Ascending aorta (tissue), 2 donors: ENCODE measurements around the gene MYPN. TPM values are rescaled to one million over a fixed set of nuclear protein-coding genes. Genes with fewer than 3 reads are reported as not detected.

Source experiments
- DNase-seq, 2 donors: peaks; one replicate each; pipeline ENCODE4 v3.0.0-alpha.2; 2019; ENCODE audit warnings: low spot score in 2 of 2
- H3K27ac ChIP-seq, 2 donors: fragments of 200-600 bp; sonication (generic); one replicate each; pipeline ENCODE4 v1.5.1; 2016 to 2017; ENCODE audit warnings: mild to moderate bottlenecking in 1 of 2
- H3K27me3 ChIP-seq: fragments of 200-600 bp; sonication (generic); one replicate; pipeline ENCODE4 v1.5.1; 2017
- H3K36me3 ChIP-seq, 2 donors: fragments of 200-600 bp; sonication (generic); one replicate each; pipeline ENCODE4 v1.5.1; 2016
- H3K4me1 ChIP-seq, 2 donors: fragments of 200-600 bp; sonication (generic); one replicate each; pipeline ENCODE4 v1.5.1; 2016 to 2017; ENCODE audit warnings: mild to moderate bottlenecking in 1 of 2
- H3K4me3 ChIP-seq, 2 donors: fragments of 200-600 bp; sonication (generic); one replicate each; pipeline ENCODE4 v1.5.1; 2016 to 2017; ENCODE audit warnings: mild to moderate bottlenecking in 1 of 2
- H3K9me3 ChIP-seq, 2 donors: fragments of 200-600 bp; sonication (generic); one replicate each; pipeline ENCODE4 v1.5.1; 2016
- intact Hi-C: fragments of 100-400 bp; cut with DNase I; formaldehyde crosslinking; loops from one replicate; pipeline ENCODE4 v1.15.1; 2023
- total RNA-seq: library from RNA; depleted of rRNA; stranded (reverse); fragments of >200 nt; gene quantifications from one replicate; pipeline ENCODE4 v1.1.0, GENCODE V29; 2016
- TF ChIP-seq, protein P1 (sequence below), 3 experiments: fragments of 200-600 bp in 2 of 3; fragments of 450-650 bp in 1 of 3; sonication (generic) in 2 of 3; IDR thresholded peaks; one replicate each; pipeline ENCODE4 v1.5.1; 2016 to 2019; ENCODE audit warnings: antibody characterized with exemption in 3 of 3, mild to moderate bottlenecking in 1 of 3, moderate library complexity in 1 of 3

MYPN gene
- total RNA-seq, 1 donor from 2014 or later: not detected

DNA sequence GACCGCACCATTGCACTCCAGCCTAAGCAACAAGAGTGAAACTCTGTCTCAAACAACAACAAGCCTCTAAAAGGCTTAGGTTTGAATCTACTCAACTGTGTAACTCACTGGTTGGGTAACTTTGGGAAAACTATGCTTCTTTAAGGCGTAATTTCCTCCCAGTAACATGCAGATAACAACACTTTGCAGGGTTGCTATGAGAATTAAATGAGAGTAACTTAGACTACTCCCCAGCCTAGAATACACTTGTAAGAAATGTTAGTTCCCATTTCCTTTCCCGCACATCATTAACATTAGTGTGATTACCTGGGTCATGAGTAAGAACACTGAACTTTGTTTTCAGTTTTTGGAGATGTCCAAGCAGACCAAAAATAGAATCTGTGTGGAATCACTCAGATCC is 5.4 kb upstream of the MYPN start:
- TF ChIP-seq, protein P1, sequence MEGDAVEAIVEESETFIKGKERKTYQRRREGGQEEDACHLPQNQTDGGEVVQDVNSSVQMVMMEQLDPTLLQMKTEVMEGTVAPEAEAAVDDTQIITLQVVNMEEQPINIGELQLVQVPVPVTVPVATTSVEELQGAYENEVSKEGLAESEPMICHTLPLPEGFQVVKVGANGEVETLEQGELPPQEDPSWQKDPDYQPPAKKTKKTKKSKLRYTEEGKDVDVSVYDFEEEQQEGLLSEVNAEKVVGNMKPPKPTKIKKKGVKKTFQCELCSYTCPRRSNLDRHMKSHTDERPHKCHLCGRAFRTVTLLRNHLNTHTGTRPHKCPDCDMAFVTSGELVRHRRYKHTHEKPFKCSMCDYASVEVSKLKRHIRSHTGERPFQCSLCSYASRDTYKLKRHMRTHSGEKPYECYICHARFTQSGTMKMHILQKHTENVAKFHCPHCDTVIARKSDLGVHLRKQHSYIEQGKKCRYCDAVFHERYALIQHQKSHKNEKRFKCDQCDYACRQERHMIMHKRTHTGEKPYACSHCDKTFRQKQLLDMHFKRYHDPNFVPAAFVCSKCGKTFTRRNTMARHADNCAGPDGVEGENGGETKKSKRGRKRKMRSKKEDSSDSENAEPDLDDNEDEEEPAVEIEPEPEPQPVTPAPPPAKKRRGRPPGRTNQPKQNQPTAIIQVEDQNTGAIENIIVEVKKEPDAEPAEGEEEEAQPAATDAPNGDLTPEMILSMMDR (IDR thresholded peaks at IDR 0.05): no peak
- no peak overlapping the region for H3K4me3 ChIP-seq
- no peaks in the 10 kb centered on the region for H3K36me3 ChIP-seq
- H3K27ac ChIP-seq: no peak overlapping the region
- intact Hi-C loops: no loop called here
- H3K4me1 ChIP-seq: no peaks in the 10 kb centered on the region
- no peak for DNase-seq
- H3K9me3 ChIP-seq: no peaks in the 10 kb centered on the region
- H3K27me3 ChIP-seq: no peaks in the 10 kb centered on the region

DNA sequence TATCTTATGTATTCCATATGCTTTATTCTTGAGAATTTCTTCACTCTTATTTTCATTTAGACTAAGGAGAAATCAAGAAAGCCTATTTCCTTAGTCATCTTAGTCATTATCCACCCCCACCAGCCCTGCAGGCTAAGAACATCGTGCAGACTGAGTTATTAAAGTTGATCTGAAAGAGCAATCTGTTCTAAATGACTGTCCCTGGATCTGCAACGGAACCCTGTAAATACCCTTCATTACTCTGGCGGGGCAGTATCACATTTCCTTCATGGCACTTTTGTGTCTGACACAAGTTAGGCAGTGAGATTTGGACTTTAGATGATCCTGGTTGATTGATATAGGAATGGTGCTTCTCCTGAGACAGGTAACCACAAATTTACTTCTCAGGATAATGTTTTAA is 3.5 kb upstream of the MYPN start:
- H3K27me3 ChIP-seq: no peaks in the 10 kb centered on the region
- H3K4me1 ChIP-seq: no peaks in the 10 kb centered on the region
- intact Hi-C loops: no loop called here
- no peaks in the 10 kb centered on the region for H3K9me3 ChIP-seq
- no peak overlapping the region for H3K27ac ChIP-seq
- TF ChIP-seq, protein P1 (IDR thresholded peaks at IDR 0.05): no peak
- H3K4me3 ChIP-seq: no peak overlapping the region
- no peaks in the 10 kb centered on the region for H3K36me3 ChIP-seq
- no peak for DNase-seq

DNA sequence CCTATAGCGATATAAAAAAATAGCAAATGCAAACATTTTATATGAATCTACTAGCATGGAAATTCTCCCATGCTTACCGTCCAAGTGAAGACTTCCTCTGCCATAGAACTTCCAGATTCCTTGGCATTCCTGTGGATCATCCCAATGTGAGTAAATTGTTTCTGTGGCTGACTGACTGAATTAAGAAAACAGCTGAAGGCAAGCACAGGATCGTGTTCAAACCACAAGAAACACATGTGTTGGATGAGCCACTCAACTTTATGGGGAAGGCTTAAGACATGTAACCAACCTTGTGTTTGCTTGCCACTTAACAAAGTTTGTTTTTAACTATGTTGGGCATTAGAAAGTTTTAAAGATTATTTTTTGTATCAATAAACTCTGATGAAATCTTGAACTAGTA is 2.6 kb upstream of the MYPN start:
- no peaks in the 10 kb centered on the region for H3K9me3 ChIP-seq
- no peak overlapping the region for H3K27ac ChIP-seq
- intact Hi-C loops: no loop called here
- TF ChIP-seq, protein P1 (IDR thresholded peaks at IDR 0.05): no peak
- no peaks in the 10 kb centered on the region for H3K36me3 ChIP-seq
- no peak for DNase-seq
- no peak overlapping the region for H3K4me3 ChIP-seq
- no peaks in the 10 kb centered on the region for H3K4me1 ChIP-seq
- no peaks in the 10 kb centered on the region for H3K27me3 ChIP-seq

DNA sequence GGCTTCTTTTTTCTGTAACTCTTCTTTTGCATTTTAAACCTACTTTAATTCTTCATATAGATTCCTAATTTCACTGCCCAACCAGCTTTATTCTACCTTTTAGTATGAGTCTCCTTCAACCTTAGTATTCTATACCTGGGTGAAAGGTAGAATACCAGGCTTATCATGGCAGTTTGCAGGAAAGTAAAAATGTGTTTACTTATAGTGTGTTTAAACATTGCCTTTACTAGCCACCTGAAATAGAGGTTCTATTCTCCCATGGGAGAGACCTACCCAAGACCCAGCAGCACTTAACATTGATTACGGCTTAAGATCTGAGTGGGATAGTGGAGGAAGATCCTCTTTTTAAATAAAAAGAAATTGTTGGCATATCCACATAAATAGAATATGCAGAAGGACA is 1.6 kb upstream of the MYPN start:
- no peaks in the 10 kb centered on the region for H3K27me3 ChIP-seq
- no peaks in the 10 kb centered on the region for H3K9me3 ChIP-seq
- no peak overlapping the region for H3K27ac ChIP-seq
- intact Hi-C loops: no loop called here
- DNase-seq: no peak
- no peaks in the 10 kb centered on the region for H3K36me3 ChIP-seq
- H3K4me3 ChIP-seq: no peak overlapping the region
- H3K4me1 ChIP-seq: no peaks in the 10 kb centered on the region
- TF ChIP-seq, protein P1 (IDR thresholded peaks at IDR 0.05): no peak

DNA sequence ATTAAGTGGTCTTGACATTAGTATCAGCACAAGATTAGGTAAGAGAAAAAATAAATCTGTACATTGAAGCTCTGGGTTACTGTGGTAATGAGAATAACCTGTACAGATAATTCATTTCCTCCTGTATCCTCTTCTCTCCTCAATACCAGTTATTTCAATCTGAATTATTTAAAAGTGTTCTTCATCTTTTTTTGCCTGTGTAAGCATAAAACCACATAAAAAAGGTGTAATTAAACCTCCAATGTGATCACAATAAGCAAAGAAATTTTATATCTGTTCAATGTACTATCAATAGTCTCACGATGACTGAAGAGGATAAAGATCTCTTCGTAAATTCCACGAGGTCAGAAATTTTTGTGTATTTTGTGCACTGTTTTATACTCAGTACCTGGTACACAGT is 1.2 kb upstream of the MYPN start:
- Histone ChIP-seq H3K27me3 (no peaks in the 10 kb centered on the region), H3K27ac (no peak overlapping the region), H3K9me3 (no peaks in the 10 kb centered on the region), H3K4me3 (no peak overlapping the region), H3K4me1 (no peaks in the 10 kb centered on the region), H3K36me3 (no peaks in the 10 kb centered on the region)
- TF ChIP-seq, protein P1 (IDR thresholded peaks at IDR 0.05): no peak
- intact Hi-C loops: no loop called here
- DNase-seq: no peak

DNA sequence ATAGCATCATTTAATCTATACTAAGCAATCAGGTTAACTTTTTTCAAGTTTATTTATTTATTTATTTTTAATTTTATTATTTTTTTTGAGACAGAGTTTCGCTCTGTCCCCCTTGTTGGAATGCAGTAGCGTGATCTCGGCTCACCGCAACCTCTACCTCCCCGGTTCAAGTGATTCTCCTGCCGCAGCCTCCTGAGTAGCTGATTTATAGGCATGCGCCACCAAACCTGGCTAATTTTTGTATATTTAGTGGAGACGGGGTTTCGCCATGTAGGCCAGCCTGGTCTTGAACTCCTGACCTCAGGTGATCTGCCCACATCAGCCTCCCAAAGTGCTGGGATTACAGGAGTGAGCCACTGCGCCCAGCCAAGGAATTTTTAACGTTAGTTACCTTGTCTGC is 635 bp upstream of the MYPN start:
- no peaks in the 10 kb centered on the region for H3K9me3 ChIP-seq
- H3K27me3 ChIP-seq: no peaks in the 10 kb centered on the region
- no peak overlapping the region for H3K4me3 ChIP-seq
- H3K27ac ChIP-seq: no peak overlapping the region
- no peaks in the 10 kb centered on the region for H3K4me1 ChIP-seq
- TF ChIP-seq, protein P1 (IDR thresholded peaks at IDR 0.05): no peak
- intact Hi-C loops: no loop called here
- no peak for DNase-seq
- H3K36me3 ChIP-seq: no peaks in the 10 kb centered on the region
